HepG2 (cell line): ENCODE measurements around the gene CPLANE1.

ENCODE experiments used
- BATF2 ChIP-seq: sonication (generic); formaldehyde crosslinking; IDR thresholded peaks from 2 replicates; pipeline ENCODE4 v1.8.0; 2022; ENCODE audit warnings: mild to moderate bottlenecking, missing genetic modification reagents, moderate library complexity
- CREB1 ChIP-seq, 2 experiments: fragments of 450-650 bp in 1 of 2; IDR thresholded peaks; 2 replicates each; pipeline ENCODE4 v1.6.1; 2016 to 2017; ENCODE audit warnings: control low read depth in 1 of 2, mild to moderate bottlenecking in 1 of 2, missing compliant biosample characterization in 1 of 2, missing genetic modification characterization in 1 of 2
- CTCF ChIP-seq: sonication (generic); formaldehyde crosslinking; IDR thresholded peaks from 2 replicates; pipeline ENCODE4 v1.5.0; 2020; ENCODE audit warnings: mild to moderate bottlenecking, missing genetic modification reagents, moderate library complexity
- EP300 ChIP-seq, 3 experiments: sonication (generic) in 1 of 3; formaldehyde crosslinking in 1 of 3; IDR thresholded peaks; 2 replicates each; pipeline versions ENCODE4 v1.5.1 to v1.6.1; 2011 to 2020; ENCODE audit warnings: low read depth in 2 of 3, low read length in 2 of 3, borderline replicate concordance in 1 of 3, improper control_type of control experiment in 1 of 3, mild to moderate bottlenecking in 1 of 3, missing genetic modification reagents in 1 of 3, moderate library complexity in 1 of 3
- EZH2 ChIP-seq: conservative IDR thresholded peaks from 2 replicates; pipeline ENCODE4 v1.6.1; 2012; ENCODE audit warnings: mild to moderate bottlenecking, low read depth, low read length, moderate library complexity
- MYC ChIP-seq: sonication (generic); formaldehyde crosslinking; IDR thresholded peaks from 2 replicates; pipeline ENCODE4 v1.9.0; 2021; ENCODE audit warnings: missing genetic modification reagents, borderline replicate concordance
- REST ChIP-seq, 2 experiments: IDR thresholded peaks; 2 replicates each; pipeline ENCODE4 v1.6.1; 2011 to 2012; ENCODE audit warnings: low read length in 2 of 2, borderline replicate concordance in 1 of 2, low read depth in 1 of 2, mild to moderate bottlenecking in 1 of 2, moderate library complexity in 1 of 2
- ZBTB1 ChIP-seq: sonication (generic); formaldehyde crosslinking; IDR thresholded peaks from 2 replicates; pipeline ENCODE4 v1.4.0; 2020; ENCODE audit warnings: missing genetic modification reagents, borderline replicate concordance
- ZFP36L2 ChIP-seq: sonication (generic); formaldehyde crosslinking; IDR thresholded peaks from 2 replicates; pipeline ENCODE4 v1.4.0; 2020; ENCODE audit warnings: missing genetic modification reagents
- ZNF407 ChIP-seq: sonication (generic); formaldehyde crosslinking; IDR thresholded peaks from one replicate; pipeline ENCODE4 v1.5.1; 2020; ENCODE audit warnings: mild to moderate bottlenecking, missing genetic modification reagents; ENCODE audit errors: not compliant biosample characterization
- ZNF577 ChIP-seq: sonication (generic); formaldehyde crosslinking; IDR thresholded peaks from 2 replicates; pipeline ENCODE4 v1.4.0; 2020; ENCODE audit warnings: mild to moderate bottlenecking, low read depth, missing genetic modification reagents, borderline replicate concordance
- ZNF792 ChIP-seq: IDR thresholded peaks from 2 replicates; pipeline ENCODE4 v1.6.1; 2016

GRCh38 chr5:37217976-37218375 lies 31.2 kb downstream of the CPLANE1 start:
- TF ChIP-seq ZFP36L2 (CRISPR knock-in tag) (no peak), CREB1 (IDR thresholded peaks at IDR 0.05) (no peak), CREB1 (CRISPR knock-in tag; IDR thresholded peaks at IDR 0.05) (no peak), EP300 (IDR thresholded peaks at IDR 0.05; ENCODE audit: low read depth in 2 of 2, low read length in 2 of 2) (no peak), EP300 (CRISPR knock-in tag; IDR thresholded peaks at IDR 0.05; ENCODE audit: borderline replicate concordance) (no peak), EZH2 (no peak), MYC (no peak), ZBTB1 (no peak), ZNF577 (no peak), REST (IDR thresholded peaks at IDR 0.05; ENCODE audit: borderline replicate concordance in 1 of 2, low read depth in 1 of 2, low read length in 2 of 2) (no peak), ZNF407 (no peak), ZNF792 (CRISPR knock-in tag) (no peak), CTCF (no peak), BATF2 (CRISPR knock-in tag) (no peak)
